ENCODE measurements around the gene TP63. TPM values are rescaled to one million over a fixed set of nuclear protein-coding genes. Genes with fewer than 3 reads are reported as not detected.
A peak's percentile ranks its signal among the peaks of the same experiment; 100 is the strongest.

TP63 gene
- total RNA-seq, 6 experiments from 2014 or later: 0.06 to 0.55 (median 0.15) TPM; not detected in 3

- no peak for TF ChIP-seq CTCF (IDR thresholded peaks at IDR 0.05)
- Histone ChIP-seq H3K4me3 (no peak overlapping the region), H3K27me3 (no peaks in the 10 kb centered on the region), H3K27ac (no peak overlapping the region), H3K4me1 (no peaks in the 10 kb centered on the region), H3K9me3 (no peaks in the 10 kb centered on the region), H3K36me3 (no peaks in the 10 kb centered on the region)
- ATAC-seq: no peak
- DNase-seq: no peak
- 92% methylated on average over 1 of the region's 1 CpG for WGBS (ENCODE audit: insufficient coverage, low coverage, low lambda C conversion rate, missing lambda C conversion rate)
- intact Hi-C loops (cut with DNase I): no loop called here
These were observed 71.0 kb downstream of the TP63 start for GRCh38 chr3:189702066-189702646.

- DNase-seq (no peak), ATAC-seq (no peak)
- intact Hi-C loops (cut with DNase I): no loop called here
- Histone ChIP-seq H3K27ac (no peak overlapping the region), H3K4me3 (no peak overlapping the region), H3K27me3 (no peaks in the 10 kb centered on the region), H3K4me1 (no peaks in the 10 kb centered on the region), H3K36me3 (no peaks in the 10 kb centered on the region), H3K9me3 (no peaks in the 10 kb centered on the region)
- TF ChIP-seq POLR2A (IDR thresholded peaks at IDR 0.05): no peak
- TF ChIP-seq CTCF (IDR thresholded peaks at IDR 0.05): no peak
- WGBS (ENCODE audit: insufficient coverage, low coverage, low lambda C conversion rate, missing lambda C conversion rate): 100% methylated on average over 1 of the region's 1 CpG
These were observed 72.7 kb downstream of the TP63 start for GRCh38 chr3:189703865-189704264.

GRCh38 chr3:189708375-189708774 lies 77.2 kb downstream of the TP63 start:
- H3K4me1 ChIP-seq: peaks cover 0 to 29% (median 0%) of the 10 kb centered on the region in 4 donors
- intact Hi-C loops (cut with DNase I): no loop called here
- no peaks in the 10 kb centered on the region for H3K9me3 ChIP-seq
- TF ChIP-seq CTCF (IDR thresholded peaks at IDR 0.05): no peak
- TF ChIP-seq POLR2A (IDR thresholded peaks at IDR 0.05): no peak
- no peaks in the 10 kb centered on the region for H3K27me3 ChIP-seq
- no peak overlapping the region for H3K27ac ChIP-seq
- 81% methylated on average over 3 of the region's 3 CpGs for WGBS (ENCODE audit: insufficient coverage, low coverage, low lambda C conversion rate, missing lambda C conversion rate)
- H3K36me3 ChIP-seq: no peaks in the 10 kb centered on the region
- no peak overlapping the region for H3K4me3 ChIP-seq
- ATAC-seq (no peak), DNase-seq (no peak)

GRCh38 chr3:189710620-189711402 lies 79.6 kb downstream of the TP63 start:
- peak in 2 of 3 donors; percentile 33 to 46 for DNase-seq
- no peak for TF ChIP-seq POLR2A (IDR thresholded peaks at IDR 0.05)
- TF ChIP-seq CTCF (IDR thresholded peaks at IDR 0.05): no peak
- peak overlapping the region in 1 of 3 donors; percentile 16 for H3K27ac ChIP-seq

More at GRCh38 chr3:189710620-189711402, 79.6 kb downstream of the TP63 start:
- H3K4me1 ChIP-seq: peaks cover 0 to 31% (median 0%) of the 10 kb centered on the region in 4 donors
- no peaks in the 10 kb centered on the region for H3K9me3 ChIP-seq
- H3K27me3 ChIP-seq: no peaks in the 10 kb centered on the region
- H3K4me3 ChIP-seq: no peak overlapping the region
- intact Hi-C loops (cut with DNase I): no loop called here
- peak; percentile 66 to 88 (median 75) for ATAC-seq
- H3K36me3 ChIP-seq: no peaks in the 10 kb centered on the region
